DND-41 (cell line): ENCODE results near the gene AFF3.

Source experiments
- ATAC-seq: fragments of 200-7000 bp; cut with Tn5 transposase; 3 replicates; pipeline ENCODE4 v1.9.1; 2021; ENCODE audit warnings: low read depth; ENCODE audit not compliant: insufficient read depth
- DNase-seq: peaks from one replicate; pipeline ENCODE4 v3.0.0-alpha.2; 2020
- H2AFZ ChIP-seq: 2 replicates; pipeline ENCODE4 v1.6.0; 2012; ENCODE audit warnings: low read depth, low read length
- H3K27ac ChIP-seq: 2 replicates; pipeline ENCODE4 v1.5.1; 2012; ENCODE audit warnings: low read length, inconsistent platforms
- H3K27me3 ChIP-seq: fragments of 200-600 bp; sonication (generic); 2 replicates; pipeline ENCODE4 v1.6.0; 2012; ENCODE audit warnings: low read length, mild to moderate bottlenecking, inconsistent platforms; ENCODE audit not compliant: insufficient read depth, poor library complexity
- H3K36me3 ChIP-seq: 2 replicates; pipeline ENCODE4 v1.5.1; 2012; ENCODE audit warnings: low read length, inconsistent platforms; ENCODE audit not compliant: insufficient read depth
- H3K4me1 ChIP-seq: 2 replicates; pipeline ENCODE4 v1.5.1; 2012; ENCODE audit warnings: mild to moderate bottlenecking, low read length; ENCODE audit not compliant: insufficient read depth
- H3K4me2 ChIP-seq: 2 replicates; pipeline ENCODE4 v1.6.0; 2012; ENCODE audit warnings: mild to moderate bottlenecking, moderate library complexity, low read length, inconsistent platforms; ENCODE audit not compliant: insufficient read depth
- H3K4me3 ChIP-seq, 2 experiments: fragments of 200-600 bp in 1 of 2; shearing (Covaris generic) in 1 of 2; 2 replicates each; pipeline ENCODE4 v1.5.1; 2012 to 2016; ENCODE audit warnings: inconsistent platforms in 2 of 2, low read length in 2 of 2, mild to moderate bottlenecking in 2 of 2, low read depth in 1 of 2, moderate library complexity in 1 of 2
- H3K79me2 ChIP-seq: 2 replicates; pipeline ENCODE4 v1.6.0; 2012; ENCODE audit warnings: low read length, inconsistent platforms; ENCODE audit not compliant: insufficient read depth
- H3K9ac ChIP-seq: 2 replicates; pipeline ENCODE4 v1.6.0; 2012; ENCODE audit warnings: low read depth, mild to moderate bottlenecking, inconsistent platforms, low read length, moderate library complexity
- H3K9me3 ChIP-seq: 2 replicates; pipeline ENCODE4 v1.5.1; 2012; ENCODE audit warnings: low read length, moderate library complexity, mild to moderate bottlenecking, inconsistent platforms; ENCODE audit not compliant: insufficient read depth, severe bottlenecking
- H4K20me1 ChIP-seq: 2 replicates; pipeline ENCODE4 v1.6.0; 2012; ENCODE audit warnings: low read length; ENCODE audit not compliant: insufficient read depth
- EZH2 ChIP-seq: IDR thresholded peaks from 3 replicates; pipeline ENCODE4 v1.6.1; 2012; ENCODE audit warnings: borderline replicate concordance, low read depth, mild to moderate bottlenecking, moderate library complexity, low read length, inconsistent platforms; ENCODE audit not compliant: severe bottlenecking
- TF ChIP-seq, protein P1 (sequence below): IDR thresholded peaks from 2 replicates; pipeline ENCODE4 v1.5.1; 2012; ENCODE audit warnings: borderline replicate concordance, low read length, moderate library complexity, mild to moderate bottlenecking; ENCODE audit not compliant: poor library complexity, severe bottlenecking; ENCODE audit errors: extremely low read depth

Gene AFF3

DNA sequence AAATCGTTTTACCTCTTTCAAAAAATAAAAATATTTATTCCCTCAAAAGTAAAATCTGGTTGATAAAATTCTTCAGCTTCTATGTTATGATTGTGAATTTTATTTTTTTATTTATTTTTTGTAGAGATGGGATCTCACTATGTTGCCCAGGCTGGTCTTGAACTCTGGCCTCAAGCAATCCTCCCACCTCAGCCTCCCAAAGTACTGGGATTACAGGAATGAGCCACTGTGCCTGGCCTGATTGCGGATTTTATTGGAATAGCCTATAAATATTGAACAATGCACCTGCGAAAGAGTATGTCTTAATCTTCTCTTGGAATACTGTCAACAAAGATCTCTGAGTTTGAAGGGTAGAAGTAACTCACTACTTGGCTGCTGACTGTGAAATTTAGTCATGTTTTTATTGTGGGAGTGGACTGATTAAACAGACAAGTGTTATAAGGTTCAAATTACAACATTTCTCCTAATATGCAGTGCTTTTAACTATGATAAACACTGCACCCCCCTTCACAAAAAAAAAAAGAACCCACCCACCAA is 138.0 kb downstream of the AFF3 start:
- Histone ChIP-seq H3K4me2 (no peak overlapping the region), H3K79me2 (no peaks in the 10 kb centered on the region), H3K36me3 (peaks cover 55% of the 10 kb centered on the region), H3K27ac (no peak overlapping the region), H3K9me3 (no peaks in the 10 kb centered on the region), H3K4me3 (no peak overlapping the region), H4K20me1 (no peaks in the 10 kb centered on the region), H3K27me3 (no peaks in the 10 kb centered on the region), H3K4me1 (no peaks in the 10 kb centered on the region), H3K9ac (no peak overlapping the region), H2AFZ (no peak overlapping the region)
- TF ChIP-seq EZH2 = no peak
- TF ChIP-seq, protein P1, sequence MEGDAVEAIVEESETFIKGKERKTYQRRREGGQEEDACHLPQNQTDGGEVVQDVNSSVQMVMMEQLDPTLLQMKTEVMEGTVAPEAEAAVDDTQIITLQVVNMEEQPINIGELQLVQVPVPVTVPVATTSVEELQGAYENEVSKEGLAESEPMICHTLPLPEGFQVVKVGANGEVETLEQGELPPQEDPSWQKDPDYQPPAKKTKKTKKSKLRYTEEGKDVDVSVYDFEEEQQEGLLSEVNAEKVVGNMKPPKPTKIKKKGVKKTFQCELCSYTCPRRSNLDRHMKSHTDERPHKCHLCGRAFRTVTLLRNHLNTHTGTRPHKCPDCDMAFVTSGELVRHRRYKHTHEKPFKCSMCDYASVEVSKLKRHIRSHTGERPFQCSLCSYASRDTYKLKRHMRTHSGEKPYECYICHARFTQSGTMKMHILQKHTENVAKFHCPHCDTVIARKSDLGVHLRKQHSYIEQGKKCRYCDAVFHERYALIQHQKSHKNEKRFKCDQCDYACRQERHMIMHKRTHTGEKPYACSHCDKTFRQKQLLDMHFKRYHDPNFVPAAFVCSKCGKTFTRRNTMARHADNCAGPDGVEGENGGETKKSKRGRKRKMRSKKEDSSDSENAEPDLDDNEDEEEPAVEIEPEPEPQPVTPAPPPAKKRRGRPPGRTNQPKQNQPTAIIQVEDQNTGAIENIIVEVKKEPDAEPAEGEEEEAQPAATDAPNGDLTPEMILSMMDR = no peak
- DNase-seq (no peak), ATAC-seq (no peak)

DNA sequence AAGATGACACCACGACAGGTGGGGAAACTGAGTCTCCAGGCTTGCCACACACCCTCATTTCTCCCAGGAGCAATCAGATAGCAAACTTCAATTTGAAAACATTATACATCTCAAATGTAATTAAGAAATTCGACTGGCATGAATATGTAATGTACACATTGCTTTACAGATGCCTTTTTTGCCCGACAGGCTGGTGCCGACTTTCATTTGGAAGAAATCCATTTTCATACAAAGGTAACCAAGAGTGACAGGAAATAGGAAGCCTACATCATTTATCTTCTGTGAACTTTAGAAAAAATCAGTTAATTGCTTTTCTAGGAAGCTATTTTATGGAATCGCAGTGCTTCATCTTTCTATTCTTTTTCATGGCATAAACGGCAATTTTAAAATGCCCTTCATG is 140.3 kb downstream of the AFF3 start:
- ATAC-seq = no peak
- H3K9ac ChIP-seq = no peak overlapping the region
- no peaks in the 10 kb centered on the region for H3K27me3 ChIP-seq
- H3K36me3 ChIP-seq = peaks cover 47% of the 10 kb centered on the region
- H3K79me2 ChIP-seq = no peaks in the 10 kb centered on the region
- TF ChIP-seq, protein P1 = no peak
- no peak for TF ChIP-seq EZH2
- no peak overlapping the region for H3K4me2 ChIP-seq
- H3K9me3 ChIP-seq = no peaks in the 10 kb centered on the region
- H3K4me3 ChIP-seq = no peak overlapping the region
- no peak overlapping the region for H2AFZ ChIP-seq
- H3K4me1 ChIP-seq = no peaks in the 10 kb centered on the region
- H3K27ac ChIP-seq = no peak overlapping the region
- peaks cover 4% of the 10 kb centered on the region; the same call in 1 of the 2 replicates for H4K20me1 ChIP-seq
- DNase-seq = no peak

DNA sequence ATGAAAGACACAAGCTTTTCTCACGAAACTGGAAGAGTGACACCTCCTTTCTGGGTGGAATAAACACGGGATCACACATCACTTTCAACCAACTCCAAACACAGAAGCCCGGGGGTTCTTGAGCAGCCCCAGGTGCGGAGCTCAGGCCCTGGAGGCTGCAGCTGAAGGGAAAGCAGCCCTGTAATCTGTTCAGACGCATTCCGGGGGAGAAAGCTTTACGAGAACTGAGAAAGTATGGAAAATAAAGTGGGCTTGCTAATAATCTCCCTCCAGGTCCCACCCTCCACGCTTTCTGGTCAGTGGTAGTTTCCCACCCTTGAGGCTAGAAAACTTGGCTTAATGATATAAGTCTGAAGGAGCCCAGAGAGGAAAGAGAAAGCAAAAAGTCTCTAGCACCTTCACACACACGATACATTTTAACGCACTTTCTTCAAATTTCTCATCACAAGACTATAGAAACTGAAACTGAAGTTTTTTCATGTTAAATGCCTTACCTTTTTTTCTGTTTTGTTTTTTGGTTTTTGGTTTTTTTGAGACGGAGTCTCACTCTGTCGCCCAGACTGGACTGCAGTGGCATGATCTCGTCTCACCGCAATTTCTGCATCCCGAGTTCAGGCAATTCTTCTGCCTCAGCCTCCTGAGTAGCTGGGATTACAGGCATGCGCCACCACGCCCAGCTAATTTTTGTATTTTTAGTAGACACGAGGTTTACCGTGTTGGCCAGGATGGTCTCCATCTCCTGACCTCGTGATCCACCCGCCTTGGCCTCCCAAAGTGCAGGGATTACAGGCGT is 141.3 kb downstream of the AFF3 start:
- no peak overlapping the region for H2AFZ ChIP-seq
- peaks cover 4% of the 10 kb centered on the region; the same call in 1 of the 2 replicates for H4K20me1 ChIP-seq
- TF ChIP-seq, protein P1 = no peak

More for the DNA sequence above, 141.3 kb downstream of the AFF3 start:
- Histone ChIP-seq H3K36me3 (peaks cover 42% of the 10 kb centered on the region), H3K4me3 (no peak overlapping the region), H3K9me3 (no peaks in the 10 kb centered on the region), H3K4me2 (no peak overlapping the region), H3K9ac (no peak overlapping the region), H3K4me1 (no peaks in the 10 kb centered on the region), H3K27me3 (no peaks in the 10 kb centered on the region), H3K27ac (no peak overlapping the region), H3K79me2 (no peaks in the 10 kb centered on the region)
- no peak for DNase-seq
- no peak for ATAC-seq
